HepG2 (cell line): ENCODE measurements around the gene FSD1. TPM values are rescaled to one million over a fixed set of nuclear protein-coding genes. Genes with fewer than 3 reads are reported as not detected.

Experiments used
- ASH2L ChIP-seq: fragments of 300-600, 200-600 bp; sonication (generic); IDR thresholded peaks from 2 replicates; pipeline ENCODE4 v1.7.0; 2017; ENCODE audit warnings: low read depth, mild to moderate bottlenecking, moderate library complexity, mixed read lengths, low read length; ENCODE audit not compliant: insufficient read length
- ISX ChIP-seq: sonication (generic); formaldehyde crosslinking; conservative IDR thresholded peaks from 2 replicates; pipeline ENCODE4 v1.5.0; 2020; ENCODE audit warnings: missing genetic modification reagents
- MAZ ChIP-seq, 2 experiments: sonication (generic) in 1 of 2; formaldehyde crosslinking in 1 of 2; IDR thresholded peaks; 2 replicates each; pipeline versions ENCODE4 v1.5.0 to v1.6.1; 2012 to 2020; ENCODE audit warnings: low read depth in 2 of 2, mild to moderate bottlenecking in 2 of 2, borderline replicate concordance in 1 of 2, improper control_type of control experiment in 1 of 2, low read length in 1 of 2, missing genetic modification reagents in 1 of 2, moderate library complexity in 1 of 2
- REPIN1 ChIP-seq: sonication (generic); formaldehyde crosslinking; IDR thresholded peaks from 2 replicates; pipeline ENCODE4 v1.8.0; 2022; ENCODE audit warnings: missing genetic modification reagents, low read depth, mild to moderate bottlenecking, borderline replicate concordance
- SIX4 ChIP-seq: sonication (generic); formaldehyde crosslinking; IDR thresholded peaks from 2 replicates; pipeline ENCODE4 v1.4.0; 2020; ENCODE audit warnings: missing genetic modification reagents
- SMYD3 ChIP-seq: sonication (generic); formaldehyde crosslinking; IDR thresholded peaks from 2 replicates; pipeline ENCODE4 v1.8.1; 2023; ENCODE audit warnings: mild to moderate bottlenecking, missing genetic modification reagents
- SNAPC2 ChIP-seq: sonication (generic); formaldehyde crosslinking; IDR thresholded peaks from 2 replicates; pipeline ENCODE4 v1.8.1; 2022; ENCODE audit warnings: mild to moderate bottlenecking, missing genetic modification reagents
- TEAD3 ChIP-seq: optimal IDR thresholded peaks from 2 replicates; pipeline ENCODE3; 2016; ENCODE audit warnings: borderline replicate concordance
- THAP11 ChIP-seq: IDR thresholded peaks from 2 replicates; pipeline ENCODE4 v1.6.1; 2016; ENCODE audit warnings: missing biosample characterization, missing genetic modification reagents
- YY1 ChIP-seq: IDR thresholded peaks from 2 replicates; pipeline ENCODE4 v1.6.1; 2011; ENCODE audit warnings: low read length, low read depth, moderate library complexity, mild to moderate bottlenecking; ENCODE audit not compliant: insufficient read depth, insufficient replicate concordance
- ZNF33B ChIP-seq: sonication (generic); formaldehyde crosslinking; IDR thresholded peaks from 2 replicates; pipeline ENCODE4 v1.5.1; 2020; ENCODE audit warnings: mild to moderate bottlenecking, missing genetic modification reagents
- ZNF510 ChIP-seq: sonication (generic); formaldehyde crosslinking; IDR thresholded peaks from 2 replicates; pipeline ENCODE4 v1.4.0; 2020; ENCODE audit warnings: low read depth, mild to moderate bottlenecking, missing genetic modification reagents
- ZNF564 ChIP-seq: sonication (generic); formaldehyde crosslinking; IDR thresholded peaks from 2 replicates; pipeline ENCODE4 v1.8.1; 2023; ENCODE audit warnings: mild to moderate bottlenecking, missing genetic modification reagents
- ZNF678 ChIP-seq: sonication (generic); formaldehyde crosslinking; IDR thresholded peaks from 2 replicates; pipeline ENCODE4 v1.4.0; 2020; ENCODE audit warnings: mild to moderate bottlenecking, missing genetic modification reagents
- ZNF75D ChIP-seq: sonication (generic); formaldehyde crosslinking; IDR thresholded peaks from 2 replicates; pipeline ENCODE4 v1.8.1; 2023; ENCODE audit warnings: missing genetic modification reagents, mild to moderate bottlenecking, borderline replicate concordance
- ZSCAN29 ChIP-seq: sonication (generic); formaldehyde crosslinking; conservative IDR thresholded peaks from 2 replicates; pipeline ENCODE4 v1.4.0; 2020; ENCODE audit warnings: mild to moderate bottlenecking, missing genetic modification reagents
- polyA plus RNA-seq, 8 experiments: library from polyadenylated mRNA; depleted of rRNA in 3 of 8; stranded (reverse) in 7 of 8; unstranded in 1 of 8; fragments of >200 nt; fragmentation: Illumina TruSeq in 4 of 8; extraction: Trizol in 4 of 8; gene quantifications; 2 replicates each; pipeline versions ENCODE4 v1.2.1 to v1.2.3, GENCODE V29; 2011 to 2016; ENCODE audit warnings: low read depth in 4 of 8, missing spikeins in 1 of 8, mixed read lengths in 1 of 8; ENCODE audit not compliant: insufficient read depth in 1 of 8
- total RNA-seq, 5 experiments: library from RNA; depleted of rRNA; stranded (reverse); fragments of >200 nt; fragmentation: Illumina TruSeq; extraction: Trizol; gene quantifications; 2 replicates each; pipeline ENCODE4 v1.2.3, GENCODE V29; 2016; ENCODE audit warnings: low read depth in 1 of 5
- TF ChIP-seq, protein P1 (sequence below): sonication (generic); formaldehyde crosslinking; conservative IDR thresholded peaks from 2 replicates; pipeline ENCODE4 v1.4.0; 2020; ENCODE audit warnings: mild to moderate bottlenecking, missing genetic modification reagents, moderate library complexity
- TF ChIP-seq, protein P2 (sequence below): sonication (generic); formaldehyde crosslinking; IDR thresholded peaks from 2 replicates; pipeline ENCODE4 v1.4.0; 2020; ENCODE audit warnings: missing genetic modification reagents, borderline replicate concordance
- TF ChIP-seq, protein P3 (sequence below): IDR thresholded peaks from 2 replicates; pipeline ENCODE4 v1.6.1; 2016

Gene FSD1
- total and polyA plus RNA-seq, 2 of the 13 experiments (the other 11 are each of a cell fraction or from before 2014, with no cell fraction given): 0.29 to 0.66 TPM

DNA sequence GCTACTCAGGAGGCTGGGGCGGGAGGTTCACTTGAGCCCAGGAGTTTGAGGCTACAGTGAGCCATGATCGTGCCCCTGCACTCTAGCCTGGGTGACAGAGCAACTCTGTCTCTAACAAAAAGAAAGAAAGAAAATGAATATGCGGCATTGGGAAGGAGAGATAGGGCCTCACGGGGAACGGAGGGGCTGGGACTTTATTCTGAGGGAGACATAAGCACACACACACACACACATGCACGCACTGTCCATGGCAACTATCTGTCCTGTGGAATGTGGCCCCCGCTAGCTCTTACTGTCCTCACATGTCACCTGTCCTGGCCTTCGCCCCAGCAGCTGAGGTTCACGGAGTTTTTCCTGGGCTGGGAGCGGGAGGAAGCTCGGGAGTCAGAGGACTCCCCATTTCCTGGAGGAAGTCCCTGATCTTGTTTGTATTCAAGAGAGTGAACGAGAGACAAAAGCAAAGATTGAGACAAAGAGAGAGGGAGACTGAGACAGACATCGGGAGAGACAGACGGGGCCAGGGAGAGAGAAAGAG is 33.6 kb downstream of the FSD1 start (continued):
- TF ChIP-seq, protein P1, sequence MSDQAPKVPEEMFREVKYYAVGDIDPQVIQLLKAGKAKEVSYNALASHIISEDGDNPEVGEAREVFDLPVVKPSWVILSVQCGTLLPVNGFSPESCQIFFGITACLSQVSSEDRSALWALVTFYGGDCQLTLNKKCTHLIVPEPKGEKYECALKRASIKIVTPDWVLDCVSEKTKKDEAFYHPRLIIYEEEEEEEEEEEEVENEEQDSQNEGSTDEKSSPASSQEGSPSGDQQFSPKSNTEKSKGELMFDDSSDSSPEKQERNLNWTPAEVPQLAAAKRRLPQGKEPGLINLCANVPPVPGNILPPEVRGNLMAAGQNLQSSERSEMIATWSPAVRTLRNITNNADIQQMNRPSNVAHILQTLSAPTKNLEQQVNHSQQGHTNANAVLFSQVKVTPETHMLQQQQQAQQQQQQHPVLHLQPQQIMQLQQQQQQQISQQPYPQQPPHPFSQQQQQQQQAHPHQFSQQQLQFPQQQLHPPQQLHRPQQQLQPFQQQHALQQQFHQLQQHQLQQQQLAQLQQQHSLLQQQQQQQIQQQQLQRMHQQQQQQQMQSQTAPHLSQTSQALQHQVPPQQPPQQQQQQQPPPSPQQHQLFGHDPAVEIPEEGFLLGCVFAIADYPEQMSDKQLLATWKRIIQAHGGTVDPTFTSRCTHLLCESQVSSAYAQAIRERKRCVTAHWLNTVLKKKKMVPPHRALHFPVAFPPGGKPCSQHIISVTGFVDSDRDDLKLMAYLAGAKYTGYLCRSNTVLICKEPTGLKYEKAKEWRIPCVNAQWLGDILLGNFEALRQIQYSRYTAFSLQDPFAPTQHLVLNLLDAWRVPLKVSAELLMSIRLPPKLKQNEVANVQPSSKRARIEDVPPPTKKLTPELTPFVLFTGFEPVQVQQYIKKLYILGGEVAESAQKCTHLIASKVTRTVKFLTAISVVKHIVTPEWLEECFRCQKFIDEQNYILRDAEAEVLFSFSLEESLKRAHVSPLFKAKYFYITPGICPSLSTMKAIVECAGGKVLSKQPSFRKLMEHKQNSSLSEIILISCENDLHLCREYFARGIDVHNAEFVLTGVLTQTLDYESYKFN: peak; percentile 41; the same call in 1 of the 2 replicates
- TF ChIP-seq ASH2L: no peak
- no peak for TF ChIP-seq YY1
- TF ChIP-seq SMYD3 (CRISPR knock-in tag): peak; percentile 53; the same call in 1 of the 2 replicates
- peak; percentile 97 for TF ChIP-seq TEAD3 (CRISPR knock-in tag)
- TF ChIP-seq ZNF75D: no peak
- no peak for TF ChIP-seq SIX4 (CRISPR knock-in tag)
- TF ChIP-seq ZNF510 (CRISPR knock-in tag): no peak
- TF ChIP-seq, protein P2, sequence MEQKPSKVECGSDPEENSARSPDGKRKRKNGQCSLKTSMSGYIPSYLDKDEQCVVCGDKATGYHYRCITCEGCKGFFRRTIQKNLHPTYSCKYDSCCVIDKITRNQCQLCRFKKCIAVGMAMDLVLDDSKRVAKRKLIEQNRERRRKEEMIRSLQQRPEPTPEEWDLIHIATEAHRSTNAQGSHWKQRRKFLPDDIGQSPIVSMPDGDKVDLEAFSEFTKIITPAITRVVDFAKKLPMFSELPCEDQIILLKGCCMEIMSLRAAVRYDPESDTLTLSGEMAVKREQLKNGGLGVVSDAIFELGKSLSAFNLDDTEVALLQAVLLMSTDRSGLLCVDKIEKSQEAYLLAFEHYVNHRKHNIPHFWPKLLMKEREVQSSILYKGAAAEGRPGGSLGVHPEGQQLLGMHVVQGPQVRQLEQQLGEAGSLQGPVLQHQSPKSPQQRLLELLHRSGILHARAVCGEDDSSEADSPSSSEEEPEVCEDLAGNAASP: peak; percentile 81; the same call in 1 of the 2 replicates
- TF ChIP-seq ZNF564: no peak
- peak; percentile 8; the same call in 1 of the 2 replicates for TF ChIP-seq THAP11 (CRISPR knock-in tag)
- TF ChIP-seq ZSCAN29 (CRISPR knock-in tag): no peak
- TF ChIP-seq SNAPC2 (CRISPR knock-in tag): peak; percentile 52; the same call in 1 of the 2 replicates
- 0 out of 2 replicates have a peak, but pooled peaks have one; percentile 25 for TF ChIP-seq REPIN1
- TF ChIP-seq, protein P3, sequence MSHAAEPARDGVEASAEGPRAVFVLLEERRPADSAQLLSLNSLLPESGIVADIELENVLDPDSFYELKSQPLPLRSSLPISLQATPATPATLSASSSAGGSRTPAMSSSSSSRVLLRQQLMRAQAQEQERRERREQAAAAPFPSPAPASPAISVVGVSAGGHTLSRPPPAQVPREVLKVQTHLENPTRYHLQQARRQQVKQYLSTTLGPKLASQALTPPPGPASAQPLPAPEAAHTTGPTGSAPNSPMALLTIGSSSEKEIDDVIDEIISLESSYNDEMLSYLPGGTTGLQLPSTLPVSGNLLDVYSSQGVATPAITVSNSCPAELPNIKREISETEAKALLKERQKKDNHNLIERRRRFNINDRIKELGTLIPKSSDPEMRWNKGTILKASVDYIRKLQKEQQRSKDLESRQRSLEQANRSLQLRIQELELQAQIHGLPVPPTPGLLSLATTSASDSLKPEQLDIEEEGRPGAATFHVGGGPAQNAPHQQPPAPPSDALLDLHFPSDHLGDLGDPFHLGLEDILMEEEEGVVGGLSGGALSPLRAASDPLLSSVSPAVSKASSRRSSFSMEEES: peak; percentile 60
- TF ChIP-seq MAZ (IDR thresholded peaks at IDR 0.05; ENCODE audit: borderline replicate concordance, low read depth, low read length): peak; percentile 90
- TF ChIP-seq MAZ (CRISPR knock-in tag; IDR thresholded peaks at IDR 0.05; ENCODE audit: low read depth): peak; percentile 65
- no peak for TF ChIP-seq ISX
- TF ChIP-seq ZNF33B (CRISPR knock-in tag): no peak
- TF ChIP-seq ZNF678: no peak
